SU-DHL-6 (cell line): ENCODE measurements around the gene PTPRG.

Experiments used
- H2AFZ ChIP-seq: fragments of 200-600 bp; sonication (generic); 2 replicates; pipeline ENCODE4 v1.6.1; 2014; ENCODE audit warnings: low read depth, mild to moderate bottlenecking, moderate library complexity, mixed read lengths, antibody characterized with exemption, low read length; ENCODE audit not compliant: severe bottlenecking
- H3F3A ChIP-seq: fragments of 200-600 bp; shearing (Covaris generic); 2 replicates; pipeline ENCODE4 v1.6.0; 2016; ENCODE audit warnings: antibody characterized with exemption, mild to moderate bottlenecking; ENCODE audit not compliant: insufficient read depth
- H3K27ac ChIP-seq: fragments of 200-600 bp; sonication (generic); 2 replicates; pipeline ENCODE4 v1.5.1; 2016; ENCODE audit warnings: low read depth, mild to moderate bottlenecking, low read length, moderate library complexity, mixed read lengths
- H3K27me3 ChIP-seq: fragments of 200-600 bp; sonication (generic), shearing (Covaris generic); 2 replicates; pipeline ENCODE4 v1.6.0; 2014; ENCODE audit warnings: mild to moderate bottlenecking, low read length
- H3K36me3 ChIP-seq: fragments of 200-600 bp; sonication (generic); 2 replicates; pipeline ENCODE4 v1.6.1; 2014; ENCODE audit warnings: mild to moderate bottlenecking, low read length, mixed read lengths
- H3K4me2 ChIP-seq: fragments of 300-600, 200-600 bp; shearing (Covaris generic), sonication (generic); 2 replicates; pipeline ENCODE4 v1.6.0; 2014; ENCODE audit warnings: low read length, low read depth, mild to moderate bottlenecking; ENCODE audit not compliant: poor library complexity, severe bottlenecking
- H3K4me3 ChIP-seq: fragments of 200-600 bp; sonication (generic); 2 replicates; pipeline ENCODE4 v1.5.1; 2014; ENCODE audit warnings: antibody characterized with exemption, low read length, mild to moderate bottlenecking, mixed read lengths; ENCODE audit not compliant: insufficient read depth, poor library complexity, severe bottlenecking
- H3K79me2 ChIP-seq: fragments of 200-600 bp; sonication (generic); 2 replicates; pipeline ENCODE4 v1.6.1; 2014; ENCODE audit warnings: mild to moderate bottlenecking, low read length, moderate library complexity; ENCODE audit not compliant: insufficient read depth
- H3K9ac ChIP-seq: fragments of 200-600 bp; sonication (generic); 2 replicates; pipeline ENCODE4 v1.7.0; 2014; ENCODE audit warnings: mild to moderate bottlenecking, low read length
- H3K9me2 ChIP-seq: fragments of 200-600 bp; sonication (generic); replicated peaks from 2 replicates; pipeline ENCODE4 v1.6.1; 2014; ENCODE audit warnings: low read length; ENCODE audit not compliant: insufficient read depth
- H3K9me3 ChIP-seq: fragments of 200-600 bp; sonication (generic); 2 replicates; pipeline ENCODE4 v1.6.1; 2014; ENCODE audit warnings: low read length, mixed read lengths; ENCODE audit not compliant: insufficient read depth
- H4K20me1 ChIP-seq: fragments of 200-600 bp; sonication (generic); 2 replicates; pipeline ENCODE4 v1.6.1; 2014; ENCODE audit warnings: low read depth, mild to moderate bottlenecking, antibody characterized with exemption, low read length, moderate library complexity, mixed read lengths
- EZH2phosphoT487 ChIP-seq: fragments of 200-600 bp; sonication (generic), shearing (Covaris generic); conservative IDR thresholded peaks from 2 replicates; pipeline ENCODE4 v1.6.1; 2018; ENCODE audit warnings: mild to moderate bottlenecking, antibody characterized with exemption, low read length, moderate library complexity, mixed read lengths
- TF ChIP-seq, protein P1 (sequence below): fragments of 200-600 bp; sonication (generic); IDR thresholded peaks from one replicate; pipeline ENCODE4 v1.5.1; 2017; ENCODE audit warnings: antibody characterized with exemption, mild to moderate bottlenecking, low read length, moderate library complexity; ENCODE audit not compliant: insufficient read depth, poor library complexity, severe bottlenecking

PTPRG gene

DNA sequence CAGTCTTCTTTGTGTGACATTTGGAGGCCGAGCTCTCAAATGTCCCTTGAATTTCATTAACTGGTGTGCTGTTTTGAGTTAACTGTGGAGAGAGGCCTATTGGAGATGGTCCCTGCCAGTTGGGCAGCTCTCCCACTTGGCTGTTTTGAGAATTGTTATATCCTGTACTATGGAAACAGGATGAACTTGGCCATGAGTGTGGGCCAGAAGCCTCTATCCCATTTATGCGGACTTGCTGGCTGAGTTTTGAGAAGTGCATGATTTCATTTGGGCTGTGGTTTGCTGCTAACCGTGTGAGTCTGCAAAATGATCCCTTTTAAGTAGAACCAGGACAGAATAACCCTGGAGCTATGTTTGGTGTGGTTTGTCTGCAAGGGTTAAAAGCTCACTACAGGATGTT lies 366.0 kb downstream of the PTPRG start:
- no peaks in the 10 kb centered on the region for H3K36me3 ChIP-seq
- no peaks in the 10 kb centered on the region for H3F3A ChIP-seq
- TF ChIP-seq, protein P1, sequence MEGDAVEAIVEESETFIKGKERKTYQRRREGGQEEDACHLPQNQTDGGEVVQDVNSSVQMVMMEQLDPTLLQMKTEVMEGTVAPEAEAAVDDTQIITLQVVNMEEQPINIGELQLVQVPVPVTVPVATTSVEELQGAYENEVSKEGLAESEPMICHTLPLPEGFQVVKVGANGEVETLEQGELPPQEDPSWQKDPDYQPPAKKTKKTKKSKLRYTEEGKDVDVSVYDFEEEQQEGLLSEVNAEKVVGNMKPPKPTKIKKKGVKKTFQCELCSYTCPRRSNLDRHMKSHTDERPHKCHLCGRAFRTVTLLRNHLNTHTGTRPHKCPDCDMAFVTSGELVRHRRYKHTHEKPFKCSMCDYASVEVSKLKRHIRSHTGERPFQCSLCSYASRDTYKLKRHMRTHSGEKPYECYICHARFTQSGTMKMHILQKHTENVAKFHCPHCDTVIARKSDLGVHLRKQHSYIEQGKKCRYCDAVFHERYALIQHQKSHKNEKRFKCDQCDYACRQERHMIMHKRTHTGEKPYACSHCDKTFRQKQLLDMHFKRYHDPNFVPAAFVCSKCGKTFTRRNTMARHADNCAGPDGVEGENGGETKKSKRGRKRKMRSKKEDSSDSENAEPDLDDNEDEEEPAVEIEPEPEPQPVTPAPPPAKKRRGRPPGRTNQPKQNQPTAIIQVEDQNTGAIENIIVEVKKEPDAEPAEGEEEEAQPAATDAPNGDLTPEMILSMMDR = no peak
- no peak for TF ChIP-seq EZH2phosphoT487
- no peaks in the 10 kb centered on the region for H3K9me3 ChIP-seq
- no peak overlapping the region for H3K27ac ChIP-seq
- no peaks in the 10 kb centered on the region for H3K79me2 ChIP-seq
- no peak overlapping the region for H2AFZ ChIP-seq
- H3K27me3 ChIP-seq = no peaks in the 10 kb centered on the region
- no peaks in the 10 kb centered on the region for H3K9me2 ChIP-seq
- H3K4me2 ChIP-seq = no peak overlapping the region
- no peak overlapping the region for H3K9ac ChIP-seq
- no peak overlapping the region for H3K4me3 ChIP-seq
- no peaks in the 10 kb centered on the region for H4K20me1 ChIP-seq

DNA sequence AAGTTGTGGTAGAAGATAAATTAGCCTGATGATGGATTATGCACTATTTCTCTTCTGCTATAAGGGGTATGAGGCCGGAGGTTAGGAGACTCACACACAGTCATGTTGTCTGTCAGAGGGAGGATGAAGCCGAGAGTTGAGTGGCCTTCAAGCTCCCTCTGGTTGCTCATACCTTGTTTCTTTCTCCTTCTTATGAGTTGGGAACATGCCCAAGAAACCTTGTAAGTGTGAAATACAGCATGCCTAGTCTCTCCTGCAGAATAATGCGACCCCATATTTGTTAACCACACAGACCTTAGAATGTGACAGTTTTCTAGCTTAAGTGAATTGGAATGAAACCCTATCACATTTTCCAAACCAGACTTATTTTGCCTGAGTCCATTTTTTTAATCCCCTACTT lies 366.7 kb downstream of the PTPRG start:
- Histone ChIP-seq H3K9me2 (no peaks in the 10 kb centered on the region), H3K4me2 (no peak overlapping the region), H2AFZ (no peak overlapping the region), H3K36me3 (no peaks in the 10 kb centered on the region), H3K4me3 (no peak overlapping the region), H3K27me3 (no peaks in the 10 kb centered on the region), H3K9ac (no peak overlapping the region), H3K27ac (no peak overlapping the region), H3K79me2 (no peaks in the 10 kb centered on the region), H3F3A (no peaks in the 10 kb centered on the region), H3K9me3 (no peaks in the 10 kb centered on the region), H4K20me1 (no peaks in the 10 kb centered on the region)
- TF ChIP-seq EZH2phosphoT487 = no peak
- TF ChIP-seq, protein P1 = no peak

DNA sequence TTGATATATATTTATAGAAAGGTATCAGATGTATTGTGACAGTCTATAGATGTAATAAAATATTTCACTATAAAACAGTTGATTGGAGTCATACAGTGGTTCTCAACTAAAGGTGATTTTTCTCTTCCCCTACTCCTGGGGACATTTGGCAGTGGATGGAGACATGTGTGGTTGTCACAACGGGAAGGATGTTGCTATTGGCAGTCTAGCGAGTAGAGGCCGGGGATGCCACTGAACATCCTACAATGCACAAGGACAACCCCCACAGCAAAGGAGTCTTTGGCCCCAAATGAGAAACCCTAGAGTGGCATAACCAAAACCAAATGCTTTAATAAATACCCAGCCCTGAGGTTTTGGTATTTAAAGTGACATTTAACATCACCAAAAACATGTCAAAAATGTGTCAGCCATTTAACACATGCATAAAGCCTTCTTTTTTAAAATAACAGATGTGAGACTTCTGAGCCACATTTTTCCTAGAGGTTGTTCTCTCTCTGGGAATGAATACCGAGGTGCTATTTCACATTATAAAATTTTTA lies 367.5 kb downstream of the PTPRG start:
- H3K27ac ChIP-seq = no peak overlapping the region
- no peak overlapping the region for H3K4me3 ChIP-seq
- no peaks in the 10 kb centered on the region for H3F3A ChIP-seq
- H3K9me2 ChIP-seq = no peaks in the 10 kb centered on the region
- no peak overlapping the region for H2AFZ ChIP-seq
- no peaks in the 10 kb centered on the region for H3K9me3 ChIP-seq
- no peak overlapping the region for H3K9ac ChIP-seq
- H3K27me3 ChIP-seq = no peaks in the 10 kb centered on the region
- no peak overlapping the region for H3K4me2 ChIP-seq
- TF ChIP-seq EZH2phosphoT487 = no peak
- TF ChIP-seq, protein P1 = no peak
- no peaks in the 10 kb centered on the region for H4K20me1 ChIP-seq
- H3K36me3 ChIP-seq = no peaks in the 10 kb centered on the region
- H3K79me2 ChIP-seq = no peaks in the 10 kb centered on the region

DNA sequence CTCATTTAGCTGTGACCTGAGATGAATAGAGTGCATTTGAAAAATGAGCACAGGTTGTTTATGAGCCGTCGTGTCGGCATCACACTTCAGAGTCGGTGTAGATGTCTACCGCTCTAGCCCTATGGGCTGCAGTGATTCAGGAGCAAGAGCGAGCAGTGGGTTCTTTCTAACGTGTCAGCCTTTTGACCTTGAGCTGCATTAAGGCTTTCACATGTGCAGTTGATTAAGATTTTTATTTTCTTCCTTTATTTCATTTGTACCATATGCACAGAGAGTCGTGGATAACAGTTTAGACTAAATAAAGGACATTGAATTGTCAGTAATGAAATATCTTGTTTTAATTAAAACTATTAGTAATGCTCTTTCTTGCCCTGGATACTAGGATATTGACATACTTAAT lies 368.2 kb downstream of the PTPRG start:
- no peak overlapping the region for H3K27ac ChIP-seq
- no peaks in the 10 kb centered on the region for H3K36me3 ChIP-seq
- H3K9me3 ChIP-seq = no peaks in the 10 kb centered on the region
- H3K27me3 ChIP-seq = no peaks in the 10 kb centered on the region
- H3F3A ChIP-seq = no peaks in the 10 kb centered on the region
- no peak overlapping the region for H3K4me3 ChIP-seq
- no peaks in the 10 kb centered on the region for H3K9me2 ChIP-seq
- no peaks in the 10 kb centered on the region for H3K79me2 ChIP-seq
- no peak overlapping the region for H3K4me2 ChIP-seq
- no peak for TF ChIP-seq EZH2phosphoT487
- TF ChIP-seq, protein P1 = no peak
- H4K20me1 ChIP-seq = no peaks in the 10 kb centered on the region
- H3K9ac ChIP-seq = no peak overlapping the region
- H2AFZ ChIP-seq = no peak overlapping the region
